CD4-positive, alpha-beta T cell treated with Interleukin-4 for 1 hour (primary cell): Measurements from ENCODE around the gene TRIP6.
A peak's percentile ranks its signal among the peaks of the same experiment; 100 is the strongest.

Experiments used
- DNase-seq, 2 donors: peaks; one replicate each; pipeline ENCODE4 v3.0.0-alpha.2; 2020 to 2022

TRIP6 gene

GRCh38 chr7:100891568-100892247, 24.5 kb downstream of the TRIP6 start:
- no peak for DNase-seq

GRCh38 chr7:100892364-100893317, 25.5 kb downstream of the TRIP6 start:
- DNase-seq = no peak

- DNase-seq = no peak
These were observed 26.2 kb downstream of the TRIP6 start for GRCh38 chr7:100893318-100893895.

GRCh38 chr7:100893910-100894721, 26.9 kb downstream of the TRIP6 start:
- no peak for DNase-seq

- peak; percentile 49 to 56 for DNase-seq
These were observed 27.9 kb downstream of the TRIP6 start for GRCh38 chr7:100894860-100895700.

GRCh38 chr7:100895701-100895955, 28.4 kb downstream of the TRIP6 start, which contains the start of gene ACHE:
TSS of gene ACHE (minus strand) at chr7:100895888. CDS start at chr7:100894232, 1,656 bp downstream.
- DNase-seq = no peak

- DNase-seq = peak; percentile 48 to 53
These were observed 29.0 kb downstream of the TRIP6 start for GRCh38 chr7:100895956-100896731.

GRCh38 chr7:100896732-100897608, 29.8 kb downstream of the TRIP6 start:
- peak; percentile 54 to 66 for DNase-seq

GRCh38 chr7:100897772-100898454, 30.7 kb downstream of the TRIP6 start:
- DNase-seq = no peak

- no peak for DNase-seq
These were observed 32.2 kb downstream of the TRIP6 start for GRCh38 chr7:100899432-100899831.

- no peak for DNase-seq
These were observed 33.8 kb downstream of the TRIP6 start for GRCh38 chr7:100900978-100901377.

GRCh38 chr7:100901921-100902332, 34.7 kb downstream of the TRIP6 start:
- no peak for DNase-seq

GRCh38 chr7:100902638-100903037, 35.5 kb downstream of the TRIP6 start:
- no peak for DNase-seq

GRCh38 chr7:100908512-100908911, 41.3 kb downstream of the TRIP6 start:
- no peak for DNase-seq

GRCh38 chr7:100910443-100910842, 43.3 kb downstream of the TRIP6 start:
- peak in 1 of 2 donors; percentile 54 for DNase-seq

GRCh38 chr7:100911484-100911883, 44.3 kb downstream of the TRIP6 start:
- DNase-seq = no peak

- DNase-seq = no peak
These were observed 47.2 kb downstream of the TRIP6 start for GRCh38 chr7:100914208-100914878.

- peak in 1 of 2 donors; percentile 54 for DNase-seq
These were observed 47.8 kb downstream of the TRIP6 start for GRCh38 chr7:100914879-100915447.
